Neural cell (in vitro differentiated cells): ENCODE results near the gene CDH20. TPM values are rescaled to one million over a fixed set of nuclear protein-coding genes. Genes with fewer than 3 reads are reported as not detected.

Experiments
- H2AFZ ChIP-seq: fragments of 200-600, 300-800 bp; sonication (generic), shearing (Covaris generic); 2 replicates; pipeline ENCODE4 v1.6.0; 2014; ENCODE audit warnings: low read depth, mild to moderate bottlenecking, antibody characterized with exemption, low read length, moderate library complexity
- H3F3A ChIP-seq: fragments of 200-600 bp; shearing (Covaris generic); 2 replicates; pipeline ENCODE4 v1.6.1; 2016; ENCODE audit warnings: mild to moderate bottlenecking, moderate library complexity, mixed read lengths, antibody characterized with exemption, low read length; ENCODE audit not compliant: insufficient read depth, poor library complexity, severe bottlenecking
- H3K27ac ChIP-seq: fragments of 200-600, 300-800 bp; sonication (generic), shearing (Covaris generic); 2 replicates; pipeline ENCODE4 v1.5.1; 2014; ENCODE audit warnings: mild to moderate bottlenecking, low read length, moderate library complexity
- H3K27me3 ChIP-seq: fragments of 300-800, 200-600 bp; sonication (generic), shearing (Covaris generic); 2 replicates; pipeline ENCODE4 v1.6.0; 2014; ENCODE audit warnings: mild to moderate bottlenecking, low read depth, low read length, moderate library complexity; ENCODE audit not compliant: insufficient read depth
- H3K36me3 ChIP-seq: fragments of 300-800, 200-600 bp; sonication (generic), shearing (Covaris generic); 2 replicates; pipeline ENCODE4 v1.5.1; 2014; ENCODE audit warnings: mild to moderate bottlenecking, antibody characterized with exemption, low read length, moderate library complexity; ENCODE audit not compliant: insufficient read depth
- H3K4me2 ChIP-seq: fragments of 300-800, 200-600 bp; sonication (generic), shearing (Covaris generic); 2 replicates; pipeline ENCODE4 v1.6.0; 2014; ENCODE audit warnings: mild to moderate bottlenecking, low read length
- H3K4me3 ChIP-seq: fragments of 300-800, 200-600 bp; sonication (generic), shearing (Covaris generic); 2 replicates; pipeline ENCODE4 v1.5.1; 2014; ENCODE audit warnings: mild to moderate bottlenecking, low read length, moderate library complexity
- H3K79me2 ChIP-seq: fragments of 200-600 bp; shearing (Covaris generic); replicated peaks from 2 replicates; pipeline ENCODE4 v1.6.0; 2014; ENCODE audit warnings: mild to moderate bottlenecking, low read length, moderate library complexity; ENCODE audit not compliant: insufficient read depth
- H3K9ac ChIP-seq: fragments of 300-800, 200-600 bp; sonication (generic), shearing (Covaris generic); 2 replicates; pipeline ENCODE4 v1.6.1; 2016; ENCODE audit warnings: mild to moderate bottlenecking, low read length, mixed read lengths
- H3K9me2 ChIP-seq: fragments of 200-600 bp; shearing (Covaris generic); 2 replicates; pipeline ENCODE4 v1.6.1; 2016; ENCODE audit warnings: mild to moderate bottlenecking, low read length, mixed read lengths; ENCODE audit not compliant: insufficient read depth
- H3K9me3 ChIP-seq: fragments of 200-600, 300-800 bp; sonication (generic), shearing (Covaris generic); 2 replicates; pipeline ENCODE4 v1.6.1; 2016; ENCODE audit warnings: mild to moderate bottlenecking, mixed run types, low read length, moderate library complexity, mixed read lengths
- H4K20me1 ChIP-seq: fragments of 200-600 bp; shearing (Covaris generic); 2 replicates; pipeline ENCODE4 v1.6.1; 2016; ENCODE audit warnings: mild to moderate bottlenecking, mixed run types; ENCODE audit not compliant: insufficient read depth
- POLR2AphosphoS5 ChIP-seq: IDR thresholded peaks from 2 replicates; pipeline ENCODE4 v1.6.1; 2012
- polyA plus RNA-seq: library from polyadenylated mRNA; depleted of rRNA; stranded (reverse); fragments of >200 nt; gene quantifications from 2 replicates; pipeline ENCODE4 v1.2.3, GENCODE V29; 2014
- small RNA-seq, 3 experiments: library from RNA; depleted of rRNA; stranded (forward); fragments of <200 nt; gene quantifications; one replicate each; pipeline ENCODE3, GENCODE V24; 2012

CDH20 gene
- polyA plus RNA-seq, 1 donor from 2014 or later, result 1.7 TPM

GRCh38 chr18:61602836-61603235 is 269.6 kb downstream of the CDH20 start:
- no peak overlapping the region for H3K27ac ChIP-seq
- no peaks in the 10 kb centered on the region for H3K79me2 ChIP-seq
- H3K9ac ChIP-seq, result no peak overlapping the region
- H2AFZ ChIP-seq, result no peak overlapping the region
- no peak overlapping the region for H3K4me3 ChIP-seq
- H3K9me3 ChIP-seq, result no peaks in the 10 kb centered on the region
- no peaks in the 10 kb centered on the region for H3K9me2 ChIP-seq
- no peaks in the 10 kb centered on the region for H3K36me3 ChIP-seq
- no peak for TF ChIP-seq POLR2AphosphoS5
- H3K27me3 ChIP-seq, result peaks cover 25% of the 10 kb centered on the region
- H4K20me1 ChIP-seq, result no peaks in the 10 kb centered on the region
- H3F3A ChIP-seq, result no peaks in the 10 kb centered on the region
- H3K4me2 ChIP-seq, result no peak overlapping the region

Small RNAs within 50 kb of the gene (small RNA-seq; reads per million reads assigned to genes)
- 0.13 to 1.3 (median 0.61) reads per million in 3 experiments for gene RNU6-116P
